Panc1 (cell line): Measurements from ENCODE around the gene PIP5K1A. TPM values are rescaled to one million over a fixed set of nuclear protein-coding genes. Genes with fewer than 3 reads are reported as not detected.

Experiments
- ATAC-seq: fragments of 200-7000 bp; cut with Tn5 transposase; 2 replicates; pipeline ENCODE4 v1.9.1; 2020; ENCODE audit warnings: mild to moderate bottlenecking, moderate library complexity
- BruUV-seq: library from RNA; stranded (reverse); fragments of 400-500 nt; replicated peaks from 2 replicates; lab custom pipeline; 2021; lab: Mats Ljungman, UMichigan
- CTCF ChIA-PET: fragments of 300-600 bp; sonication (Branson Sonifier 250); formaldehyde crosslinking; loops from one replicate; lab custom pipeline; 2022; ENCODE audit warnings: antibody characterized with exemption; lab: Charles Lee
- POLR2A ChIA-PET: fragments of 300-600 bp; sonication (Branson Sonifier 250); formaldehyde crosslinking; loops from one replicate; lab custom pipeline; 2022; ENCODE audit warnings: antibody characterized with exemption; lab: Charles Lee
- DNase-seq: peaks from one replicate; pipeline ENCODE4 v3.0.0-alpha.2; 2010; ENCODE audit warnings: low read depth, low spot score
- H3K27ac ChIP-seq: 2 replicates; pipeline ENCODE4 v1.5.1; 2011; ENCODE audit warnings: mild to moderate bottlenecking, low read length, inconsistent platforms
- H3K27me3 ChIP-seq: fragments of 200-500 bp; sonication (Bioruptor generic); 2 replicates; pipeline ENCODE4 v1.6.0; 2014; ENCODE audit warnings: low read length, inconsistent platforms; ENCODE audit not compliant: control insufficient read depth, insufficient read depth
- H3K36me3 ChIP-seq: fragments of 200-500 bp; sonication (Bioruptor generic); 2 replicates; pipeline ENCODE4 v1.5.1; 2014; ENCODE audit warnings: inconsistent platforms, mild to moderate bottlenecking, low read length, moderate library complexity; ENCODE audit not compliant: control insufficient read depth, insufficient read depth
- H3K4me1 ChIP-seq: 2 replicates; pipeline ENCODE4 v1.5.1; 2011; ENCODE audit warnings: inconsistent platforms, mild to moderate bottlenecking, low read length, moderate library complexity; ENCODE audit not compliant: control insufficient read depth, insufficient read depth
- H3K4me3 ChIP-seq, 2 experiments: 2 replicates each; pipeline ENCODE4 v1.5.1; 2011 to 2012; ENCODE audit warnings: low read depth in 2 of 2, low read length in 2 of 2, mild to moderate bottlenecking in 2 of 2, inconsistent platforms in 1 of 2, moderate library complexity in 1 of 2
- H3K9me3 ChIP-seq: fragments of 200-500 bp; sonication (Bioruptor generic); 2 replicates; pipeline ENCODE4 v1.5.1; 2014; ENCODE audit warnings: low read depth, mild to moderate bottlenecking, inconsistent platforms, low read length, moderate library complexity; ENCODE audit not compliant: control insufficient read depth, insufficient read depth
- POLR2AphosphoS5 ChIP-seq: IDR thresholded peaks from 2 replicates; pipeline ENCODE4 v1.6.1; 2012; ENCODE audit warnings: mild to moderate bottlenecking, low read depth, low read length, moderate library complexity
- SIN3A ChIP-seq: IDR thresholded peaks from 2 replicates; pipeline ENCODE4 v1.6.1; 2012; ENCODE audit warnings: low read depth, mild to moderate bottlenecking, low read length, moderate library complexity, borderline replicate concordance; ENCODE audit not compliant: insufficient read depth
- TCF7L2 ChIP-seq: IDR thresholded peaks from 2 replicates; pipeline ENCODE4 v1.6.1; 2011; ENCODE audit warnings: mild to moderate bottlenecking, low read depth, low read length, inconsistent platforms
- in situ Hi-C: cut with HindIII; loops from 2 replicates; pipeline ENCODE4 v1.10.0; 2016; ENCODE audit warnings: low sequenced_read_pairs, low pct_unique_long_range_greater_than_20kb
- intact Hi-C: fragments of 100-400 bp; cut with micrococcal nuclease; formaldehyde crosslinking; loops from one replicate; pipeline ENCODE4 v1.10.0; 2022; ENCODE audit not compliant: unreplicated experiment
- total RNA-seq: library from RNA; stranded (reverse); gene quantifications from one replicate; pipeline ENCODE4 v1.2.1, GENCODE V29; 2021; ENCODE audit not compliant: unreplicated experiment
- TF ChIP-seq, protein P1 (sequence below): fragments of 450-650 bp; IDR thresholded peaks from 2 replicates; pipeline ENCODE4 v1.5.1; 2017; ENCODE audit warnings: mild to moderate bottlenecking
- TF ChIP-seq, protein P2 (sequence below), 2 experiments: IDR thresholded peaks; 2 replicates each; pipeline ENCODE4 v1.6.1; 2011 to 2012; ENCODE audit warnings: low read depth in 2 of 2, control low read depth in 1 of 2, low read length in 1 of 2, mild to moderate bottlenecking in 1 of 2, moderate library complexity in 1 of 2; ENCODE audit not compliant: insufficient read depth in 1 of 2

PIP5K1A gene
- total RNA-seq, 1 experiment from 2014 or later: 78.9 TPM

DNA sequence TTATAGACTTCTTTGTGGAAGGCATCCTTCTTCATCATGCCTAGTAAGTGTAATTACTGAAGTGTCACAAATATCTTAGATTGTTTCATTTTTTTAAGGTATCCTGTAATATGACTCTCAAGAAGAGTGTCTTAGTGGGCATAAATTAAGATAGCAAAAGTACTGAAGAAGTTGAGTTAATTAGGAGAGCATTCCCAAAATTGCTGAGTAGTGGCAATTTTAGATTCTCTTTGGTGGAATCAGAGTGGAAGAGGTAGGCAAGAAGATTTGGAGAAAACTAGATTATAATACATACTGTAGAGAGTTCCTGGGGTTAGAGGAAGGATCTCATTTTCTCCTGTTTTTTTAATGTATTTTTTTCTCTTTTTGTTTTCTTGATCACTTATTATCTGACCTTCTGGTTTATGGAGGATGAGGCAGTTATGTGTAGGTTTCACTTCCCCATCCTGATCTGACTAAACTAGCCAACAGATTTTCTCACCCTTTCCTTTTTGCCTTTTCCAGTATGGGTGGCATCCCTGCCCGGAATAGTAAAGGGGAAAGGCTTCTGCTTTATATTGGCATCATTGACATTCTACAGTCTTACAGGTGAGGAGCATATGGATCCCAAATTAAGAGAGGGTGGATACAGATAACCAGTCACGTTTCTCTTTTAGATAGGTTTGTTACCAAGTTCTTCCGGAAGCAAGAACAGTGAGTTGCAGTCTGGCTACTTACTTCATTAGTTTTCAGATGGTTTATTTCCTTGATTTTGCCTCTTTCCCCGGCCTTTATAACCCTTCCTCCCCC is 39.5 kb downstream of the PIP5K1A start:
- POLR2A ChIA-PET: no interaction called here
- CTCF ChIA-PET: no interaction called here

DNA sequence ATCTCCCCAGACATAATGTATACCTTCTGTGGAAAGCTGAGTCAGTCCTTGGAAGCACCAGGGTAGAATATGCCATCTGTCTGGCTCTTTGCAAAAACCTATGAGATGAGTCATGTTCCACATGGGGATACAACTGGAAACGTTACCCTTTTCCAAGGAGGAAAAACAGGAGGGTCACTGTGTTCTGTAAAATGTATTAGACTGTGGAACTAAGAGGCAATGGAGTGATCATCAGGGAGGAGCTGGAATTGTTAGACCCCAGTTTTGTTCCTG is 40.1 kb downstream of the PIP5K1A start:
- Histone ChIP-seq H3K27ac (no peak overlapping the region), H3K4me1 (no peaks in the 10 kb centered on the region), H3K27me3 (no peaks in the 10 kb centered on the region), H3K9me3 (no peaks in the 10 kb centered on the region), H3K4me3 (no peak overlapping the region), H3K36me3 (peaks cover 45% of the 10 kb centered on the region)
- no TSS peak for BruUV-seq
- intact Hi-C loops: no loop called here
- ChIA-PET POLR2A (no interaction called here), CTCF (no interaction called here)
- TF ChIP-seq SIN3A (no peak), TCF7L2 (no peak), POLR2AphosphoS5 (no peak)
- TF ChIP-seq, protein P1, sequence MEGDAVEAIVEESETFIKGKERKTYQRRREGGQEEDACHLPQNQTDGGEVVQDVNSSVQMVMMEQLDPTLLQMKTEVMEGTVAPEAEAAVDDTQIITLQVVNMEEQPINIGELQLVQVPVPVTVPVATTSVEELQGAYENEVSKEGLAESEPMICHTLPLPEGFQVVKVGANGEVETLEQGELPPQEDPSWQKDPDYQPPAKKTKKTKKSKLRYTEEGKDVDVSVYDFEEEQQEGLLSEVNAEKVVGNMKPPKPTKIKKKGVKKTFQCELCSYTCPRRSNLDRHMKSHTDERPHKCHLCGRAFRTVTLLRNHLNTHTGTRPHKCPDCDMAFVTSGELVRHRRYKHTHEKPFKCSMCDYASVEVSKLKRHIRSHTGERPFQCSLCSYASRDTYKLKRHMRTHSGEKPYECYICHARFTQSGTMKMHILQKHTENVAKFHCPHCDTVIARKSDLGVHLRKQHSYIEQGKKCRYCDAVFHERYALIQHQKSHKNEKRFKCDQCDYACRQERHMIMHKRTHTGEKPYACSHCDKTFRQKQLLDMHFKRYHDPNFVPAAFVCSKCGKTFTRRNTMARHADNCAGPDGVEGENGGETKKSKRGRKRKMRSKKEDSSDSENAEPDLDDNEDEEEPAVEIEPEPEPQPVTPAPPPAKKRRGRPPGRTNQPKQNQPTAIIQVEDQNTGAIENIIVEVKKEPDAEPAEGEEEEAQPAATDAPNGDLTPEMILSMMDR: no peak
- TF ChIP-seq, protein P2, sequence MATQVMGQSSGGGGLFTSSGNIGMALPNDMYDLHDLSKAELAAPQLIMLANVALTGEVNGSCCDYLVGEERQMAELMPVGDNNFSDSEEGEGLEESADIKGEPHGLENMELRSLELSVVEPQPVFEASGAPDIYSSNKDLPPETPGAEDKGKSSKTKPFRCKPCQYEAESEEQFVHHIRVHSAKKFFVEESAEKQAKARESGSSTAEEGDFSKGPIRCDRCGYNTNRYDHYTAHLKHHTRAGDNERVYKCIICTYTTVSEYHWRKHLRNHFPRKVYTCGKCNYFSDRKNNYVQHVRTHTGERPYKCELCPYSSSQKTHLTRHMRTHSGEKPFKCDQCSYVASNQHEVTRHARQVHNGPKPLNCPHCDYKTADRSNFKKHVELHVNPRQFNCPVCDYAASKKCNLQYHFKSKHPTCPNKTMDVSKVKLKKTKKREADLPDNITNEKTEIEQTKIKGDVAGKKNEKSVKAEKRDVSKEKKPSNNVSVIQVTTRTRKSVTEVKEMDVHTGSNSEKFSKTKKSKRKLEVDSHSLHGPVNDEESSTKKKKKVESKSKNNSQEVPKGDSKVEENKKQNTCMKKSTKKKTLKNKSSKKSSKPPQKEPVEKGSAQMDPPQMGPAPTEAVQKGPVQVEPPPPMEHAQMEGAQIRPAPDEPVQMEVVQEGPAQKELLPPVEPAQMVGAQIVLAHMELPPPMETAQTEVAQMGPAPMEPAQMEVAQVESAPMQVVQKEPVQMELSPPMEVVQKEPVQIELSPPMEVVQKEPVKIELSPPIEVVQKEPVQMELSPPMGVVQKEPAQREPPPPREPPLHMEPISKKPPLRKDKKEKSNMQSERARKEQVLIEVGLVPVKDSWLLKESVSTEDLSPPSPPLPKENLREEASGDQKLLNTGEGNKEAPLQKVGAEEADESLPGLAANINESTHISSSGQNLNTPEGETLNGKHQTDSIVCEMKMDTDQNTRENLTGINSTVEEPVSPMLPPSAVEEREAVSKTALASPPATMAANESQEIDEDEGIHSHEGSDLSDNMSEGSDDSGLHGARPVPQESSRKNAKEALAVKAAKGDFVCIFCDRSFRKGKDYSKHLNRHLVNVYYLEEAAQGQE (IDR thresholded peaks at IDR 0.05; ENCODE audit: insufficient read depth in 1 of 2, low read depth in 2 of 2, low read length in 1 of 2): no peak
- ATAC-seq (no peak), DNase-seq (no peak)
- in situ Hi-C loops: no loop called here

More for the DNA sequence above, 39.5 kb downstream of the PIP5K1A start:
- Histone ChIP-seq H3K36me3 (peaks cover 40% of the 10 kb centered on the region), H3K4me3 (no peak overlapping the region), H3K9me3 (no peaks in the 10 kb centered on the region), H3K27ac (no peak overlapping the region), H3K27me3 (no peaks in the 10 kb centered on the region), H3K4me1 (no peaks in the 10 kb centered on the region)
- TF ChIP-seq POLR2AphosphoS5: no peak
- intact Hi-C loops: no loop called here
- no TSS peak for BruUV-seq
- in situ Hi-C loops: no loop called here
- DNase-seq (no peak), ATAC-seq (no peak)

DNA sequence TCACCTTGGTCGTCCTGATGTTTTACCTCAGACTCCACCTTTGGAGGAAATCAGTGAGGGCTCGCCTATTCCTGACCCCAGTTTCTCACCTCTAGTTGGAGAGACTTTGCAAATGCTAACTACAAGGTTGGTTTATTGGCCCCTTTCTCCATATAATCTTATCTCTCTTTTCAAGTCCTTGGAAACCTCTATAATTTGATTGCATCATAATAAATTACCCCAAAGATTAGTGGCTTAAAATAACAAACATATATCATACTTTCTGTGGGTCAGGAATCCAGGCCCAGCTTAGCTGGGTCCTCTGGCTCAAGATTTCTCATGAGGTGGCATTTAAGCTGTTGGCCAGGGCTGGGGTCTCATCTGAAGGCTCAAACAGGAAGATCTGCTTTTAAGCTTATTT is 44.1 kb downstream of the PIP5K1A start:
- intact Hi-C loops: no loop called here
- Histone ChIP-seq H3K4me3 (no peak overlapping the region), H3K27ac (no peak overlapping the region), H3K4me1 (no peaks in the 10 kb centered on the region), H3K9me3 (no peaks in the 10 kb centered on the region), H3K36me3 (peaks cover 45% of the 10 kb centered on the region), H3K27me3 (no peaks in the 10 kb centered on the region)
- in situ Hi-C loops: no loop called here
- no peak for DNase-seq
- ChIA-PET POLR2A (interaction anchor here (0.5 to 0.6 kb wide), 2 partner anchors 13 to 143 kb away, joined by 4 read pairs; no protein-coding TSS in a partner anchor), CTCF (interaction anchor here (0.5 kb wide), 1 partner anchor 591 kb away, joined by 5 read pairs; no protein-coding TSS in a partner anchor)
- ATAC-seq: no peak
- TF ChIP-seq SIN3A (no peak), POLR2AphosphoS5 (no peak), TCF7L2 (no peak)
- TF ChIP-seq, protein P2 (IDR thresholded peaks at IDR 0.05; ENCODE audit: insufficient read depth in 1 of 2, low read depth in 2 of 2, low read length in 1 of 2): no peak
- TF ChIP-seq, protein P1: no peak
- BruUV-seq: no TSS peak
